Uterus (tissue), 2 donors: ENCODE results near the gene TRA2A.

Experiments used
- CTCF ChIP-seq, 4 experiments: fragments of 200-600 bp in 2 of 4; fragments of 450-650 bp in 2 of 4; sonication (generic) in 2 of 4; IDR thresholded peaks; one replicate each; pipeline ENCODE4 v1.5.1; 2016 to 2019; ENCODE audit warnings: antibody characterized with exemption in 4 of 4, mild to moderate bottlenecking in 2 of 4, moderate library complexity in 1 of 4
- POLR2A ChIP-seq, 2 donors: fragments of 450-650 bp; IDR thresholded peaks; one replicate each; pipeline ENCODE4 v1.6.1; 2016; ENCODE audit warnings: antibody characterized with exemption in 2 of 2, mild to moderate bottlenecking in 1 of 2, moderate library complexity in 1 of 2

DNA sequence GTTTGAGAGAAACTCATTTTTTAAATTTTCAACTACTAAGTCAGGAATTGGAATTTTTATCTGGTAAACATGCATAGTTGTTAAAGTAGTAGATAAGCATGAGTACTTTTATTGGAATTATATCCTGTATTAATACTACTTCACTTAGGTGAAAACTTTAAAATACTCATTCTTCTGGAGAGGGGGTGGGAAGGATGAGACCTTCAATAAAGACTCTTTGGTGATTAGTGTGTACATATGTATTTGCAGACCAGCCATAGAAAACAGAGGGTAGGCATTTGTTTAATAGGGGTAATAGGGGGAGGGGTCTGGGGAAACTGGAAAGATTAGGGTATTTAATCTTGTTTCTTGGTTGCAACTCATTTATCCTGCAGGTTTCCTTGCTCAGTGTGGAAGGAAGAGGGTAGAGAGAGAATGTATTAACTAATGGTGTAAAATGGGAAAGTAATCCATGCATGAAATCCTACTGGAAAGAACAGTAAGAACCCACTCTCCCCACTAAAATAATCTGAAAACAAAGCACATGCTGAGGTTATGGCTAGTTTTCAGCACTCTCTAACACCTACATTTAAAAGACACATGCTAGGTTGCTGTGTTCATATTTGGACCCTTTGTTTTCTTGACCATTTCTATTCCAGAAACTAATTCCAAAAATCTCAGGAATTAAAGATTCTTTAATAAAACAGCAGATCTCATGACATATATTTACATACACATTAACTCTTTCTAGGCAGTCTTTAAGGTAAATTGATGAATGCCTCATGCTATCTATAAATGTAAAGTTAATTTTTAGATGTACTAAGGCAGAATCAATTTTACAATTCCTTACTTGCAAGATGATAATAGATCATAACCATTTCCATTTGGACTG is 55.3 kb downstream of the TRA2A start:
- no peak for TF ChIP-seq CTCF (IDR thresholded peaks at IDR 0.05)
- TF ChIP-seq POLR2A (IDR thresholded peaks at IDR 0.05), result no peak
